T-cell (primary cell): ENCODE data around the gene MYH9. TPM values are rescaled to one million over a fixed set of nuclear protein-coding genes. Genes with fewer than 3 reads are reported as not detected.
"Not testable (repeated sequence)": the region's sequence is repeated elsewhere in the genome, so short reads cannot be mapped to it uniquely, and the experiment has no call there.

Experiments
- ATAC-seq, 4 experiments: fragments of 200-7000 bp in 3 of 4; fragments of 150-1000 bp in 1 of 4; cut with Tn5 transposase; replicated peaks in 1 of 4; 1 replicate in 3 of 4; 2 replicates in 1 of 4; pipeline ENCODE4 v1.10.0; 2021; ENCODE audit warnings: moderate library complexity in 3 of 4, mild to moderate bottlenecking in 2 of 4, moderate number of reproducible peaks in 1 of 4
- CTCF ChIA-PET, 2 donors: fragments of 300-600 bp; sonication (Branson Sonifier 250); formaldehyde crosslinking; loops; one replicate each; lab custom pipeline; 2022; ENCODE audit warnings: antibody characterized with exemption in 2 of 2; lab: Charles Lee
- POLR2A ChIA-PET, 2 donors: fragments of 300-600 bp; sonication (Branson Sonifier 250); formaldehyde crosslinking; loops; one replicate each; lab custom pipeline; 2022; ENCODE audit warnings: antibody characterized with exemption in 2 of 2; lab: Charles Lee
- DNase-seq, 35 experiments: peaks; one replicate each; pipeline versions ENCODE4 v3.0.0 to v3.0.0-alpha.2; 2013 to 2023
- H3K27ac ChIP-seq: one replicate; pipeline ENCODE4 v1.5.1; 2013; ENCODE audit warnings: low read length
- H3K27me3 ChIP-seq, 2 experiments: replicated peaks in 1 of 2; 1 replicate in 1 of 2; 2 replicates in 1 of 2; pipeline versions ENCODE4 v1.6.1 to v1.7.0; 2013; ENCODE audit warnings: low read length in 1 of 2, mixed read lengths in 1 of 2; ENCODE audit not compliant: control insufficient read depth in 2 of 2, insufficient read depth in 2 of 2; ENCODE audit errors: extremely low read depth in 1 of 2
- H3K36me3 ChIP-seq, 2 donors: 1 replicate in 1 of 2; 2 replicates in 1 of 2; pipeline versions ENCODE4 v1.6.1 to v1.7.0; 2013; ENCODE audit warnings: low read length in 1 of 2; ENCODE audit not compliant: control insufficient read depth in 2 of 2, insufficient read depth in 1 of 2; ENCODE audit errors: extremely low read depth in 1 of 2
- H3K4me1 ChIP-seq, 2 experiments: 1 replicate in 1 of 2; 2 replicates in 1 of 2; pipeline versions ENCODE4 v1.6.1 to v1.7.0; 2013; ENCODE audit warnings: low read length in 2 of 2, mixed read lengths in 1 of 2; ENCODE audit not compliant: insufficient read depth in 2 of 2, control insufficient read depth in 1 of 2; ENCODE audit errors: extremely low read depth in 1 of 2
- H3K4me3 ChIP-seq, 2 donors: 1 replicate in 1 of 2; 2 replicates in 1 of 2; pipeline versions ENCODE4 v1.5.1 to v1.7.0; 2013; ENCODE audit warnings: mild to moderate bottlenecking in 2 of 2, low read length in 1 of 2, moderate library complexity in 1 of 2; ENCODE audit not compliant: control insufficient read depth in 1 of 2; ENCODE audit errors: extremely low read depth in 1 of 2
- H3K9me3 ChIP-seq: 2 replicates; pipeline ENCODE4 v1.7.0; 2013
- H3K27ac Mint-ChIP-seq, 2 donors: one replicate each; pipeline ENCODE4 v1.8.0; 2020 to 2021; ENCODE audit warnings: mild to moderate bottlenecking in 2 of 2, mixed read lengths in 2 of 2
- H3K27me3 Mint-ChIP-seq, 2 donors: one replicate each; pipeline ENCODE4 v1.8.0; 2021 to 2022; ENCODE audit warnings: mixed read lengths in 2 of 2
- H3K36me3 Mint-ChIP-seq: one replicate; pipeline ENCODE4 v1.8.0; 2021; ENCODE audit warnings: mixed read lengths
- H3K4me1 Mint-ChIP-seq, 3 donors: one replicate each; pipeline ENCODE4 v1.8.0; 2020 to 2022; ENCODE audit warnings: mixed read lengths in 3 of 3, mild to moderate bottlenecking in 1 of 3
- H3K4me3 Mint-ChIP-seq, 3 donors: one replicate each; pipeline ENCODE4 v1.8.0; 2020 to 2022; ENCODE audit warnings: mild to moderate bottlenecking in 3 of 3, mixed read lengths in 3 of 3, moderate library complexity in 3 of 3
- H3K9me3 Mint-ChIP-seq, 3 donors: one replicate each; pipeline ENCODE4 v1.8.0; 2020 to 2022; ENCODE audit warnings: mixed read lengths in 3 of 3
- WGBS: methylation state at CpG from one replicate; pipeline ENCODE4 v1.1.5; 2013; ENCODE audit warnings: missing lambda C conversion rate; ENCODE audit not compliant: insufficient coverage; 5-methylcytosine and 5-hydroxymethylcytosine counted together
- total RNA-seq, 35 experiments: library from RNA in 6 of 35; stranded (reverse) in 6 of 35; fragments of 120-200 nt in 1 of 35; gene quantifications; one replicate each; pipeline versions ENCODE4 v1.2.1 to v1.2.4 and lab custom pipeline; 2013 to 2026

MYH9 gene
- total RNA-seq, 5 donors from 2014 or later (not counting 1 experiment from before 2014, with no cell fraction given): 816 to 1,109 (median 896) TPM

GRCh38 chr22:36250292-36250960, 137.3 kb downstream of the MYH9 start:
- H3K4me1 Mint-ChIP-seq: peaks cover 27 to 36% (median 27%) of the 10 kb centered on the region in 3 donors
- H3K27me3 ChIP-seq, POLR2A ChIA-PET, H3K27me3 Mint-ChIP-seq, H3K27ac ChIP-seq, H3K36me3 Mint-ChIP-seq, H3K9me3 Mint-ChIP-seq, CTCF ChIA-PET, ATAC-seq, H3K27ac Mint-ChIP-seq, H3K9me3 ChIP-seq, H3K4me3 Mint-ChIP-seq, H3K4me3 ChIP-seq, H3K36me3 ChIP-seq: not testable (repeated sequence)
- H3K4me1 ChIP-seq: peaks cover 7 to 33% of the 10 kb centered on the region in 2 experiments
- 92% methylated on average over 11 of the region's 24 CpGs for WGBS
- DNase-seq: peak in 1 of 35 experiments; percentile 5

DNA sequence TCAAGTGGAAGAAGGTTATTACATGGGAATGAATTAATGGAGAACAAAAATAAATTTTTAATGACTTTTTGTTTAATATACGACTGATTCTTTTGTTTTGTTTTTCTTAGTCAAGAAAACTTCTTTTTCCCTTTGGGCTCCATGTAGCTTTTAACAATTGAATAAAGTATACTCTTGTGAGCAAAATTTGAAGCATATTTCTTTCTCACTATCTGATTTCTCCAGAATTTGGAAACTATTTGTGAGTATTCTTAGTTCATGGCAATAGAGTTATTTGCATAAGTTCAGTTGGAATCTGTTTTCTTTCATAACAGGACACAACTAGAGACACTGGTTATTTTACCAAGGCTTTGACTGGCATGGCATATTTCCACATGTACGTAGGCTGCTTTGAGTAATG, 138.6 kb downstream of the MYH9 start:
- Mint-ChIP-seq H3K4me1 (peaks cover 18 to 23% (median 19%) of the 10 kb centered on the region in 3 donors), H3K27me3 (no peaks in the 10 kb centered on the region), H3K36me3 (no peaks in the 10 kb centered on the region), H3K9me3 (no peaks in the 10 kb centered on the region), H3K4me3 (no peak overlapping the region), H3K27ac (no peak overlapping the region)
- DNase-seq (no peak), ATAC-seq (no peak)
- H3K27ac ChIP-seq: no peak overlapping the region
- no peak overlapping the region for H3K4me3 ChIP-seq
- H3K36me3 ChIP-seq: no peaks in the 10 kb centered on the region
- H3K27me3 ChIP-seq: no peaks in the 10 kb centered on the region
- H3K9me3 ChIP-seq: no peaks in the 10 kb centered on the region
- POLR2A ChIA-PET: no interaction called here
- peaks cover 7 to 20% of the 10 kb centered on the region in 2 experiments for H3K4me1 ChIP-seq
- CTCF ChIA-PET: no interaction called here
- no CpG with 5 or more reads among the region's 2 CpGs for WGBS

DNA sequence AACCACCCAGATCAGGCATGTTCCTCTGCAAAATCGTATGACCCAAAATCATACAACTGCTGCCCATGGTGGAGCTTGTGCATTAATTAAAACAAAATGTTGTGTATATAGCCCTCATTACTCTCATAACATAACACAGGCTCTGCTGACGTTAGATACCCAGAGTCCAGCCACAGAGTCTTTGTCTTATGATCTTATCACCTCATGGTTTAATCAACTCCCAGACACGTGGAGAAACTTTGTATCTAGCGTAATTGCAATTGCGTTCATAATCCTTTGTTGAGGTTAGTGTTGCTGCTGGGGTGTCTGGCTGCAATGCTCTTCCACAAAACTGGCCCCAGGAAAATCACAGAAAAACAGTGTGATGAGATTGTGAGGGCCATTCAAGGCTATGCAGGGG, 139.8 kb downstream of the MYH9 start:
- DNase-seq: no peak
- no peaks in the 10 kb centered on the region for H3K36me3 ChIP-seq
- H3K4me1 ChIP-seq: peaks cover 0 to 10% of the 10 kb centered on the region in 2 experiments
- H3K27ac Mint-ChIP-seq: no peak overlapping the region
- no peak overlapping the region for H3K27ac ChIP-seq
- no peaks in the 10 kb centered on the region for H3K36me3 Mint-ChIP-seq
- no CpG with 5 or more reads among the region's 5 CpGs for WGBS
- CTCF ChIA-PET: no interaction called here
- H3K27me3 Mint-ChIP-seq: no peaks in the 10 kb centered on the region
- peaks cover 6 to 11% (median 7%) of the 10 kb centered on the region in 3 donors for H3K4me1 Mint-ChIP-seq
- H3K9me3 ChIP-seq: no peaks in the 10 kb centered on the region
- no peak overlapping the region for H3K4me3 ChIP-seq
- no peaks in the 10 kb centered on the region for H3K27me3 ChIP-seq
- POLR2A ChIA-PET: no interaction called here
- ATAC-seq: no peak
- no peaks in the 10 kb centered on the region for H3K9me3 Mint-ChIP-seq
- H3K4me3 Mint-ChIP-seq: no peak overlapping the region

DNA sequence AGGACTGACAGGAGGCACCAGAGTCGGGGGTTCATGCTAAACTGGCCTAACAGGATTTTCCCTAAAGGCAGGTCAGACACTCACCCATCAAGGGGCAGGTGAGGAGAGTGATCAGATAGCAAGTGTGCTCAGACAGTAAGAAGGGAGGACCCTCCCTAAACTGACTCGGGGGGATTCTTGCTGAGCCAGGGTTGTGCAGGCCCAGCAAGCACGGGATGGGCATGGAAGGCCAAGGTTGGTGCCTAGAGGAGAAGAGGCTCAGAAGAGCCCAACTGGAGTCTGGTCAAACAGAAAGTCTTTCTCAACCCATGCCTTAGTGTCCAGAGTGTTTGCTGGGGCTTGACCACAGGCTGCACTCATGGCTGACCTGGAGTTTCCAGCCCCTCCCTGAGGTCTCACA, 141.0 kb downstream of the MYH9 start:
- peaks cover 0 to under 1% (median 0%) of the 10 kb centered on the region in 3 donors for H3K4me1 Mint-ChIP-seq
- Histone ChIP-seq H3K4me1 (no peaks in the 10 kb centered on the region), H3K9me3 (no peaks in the 10 kb centered on the region), H3K4me3 (no peak overlapping the region), H3K27me3 (no peaks in the 10 kb centered on the region), H3K27ac (no peak overlapping the region), H3K36me3 (no peaks in the 10 kb centered on the region)
- H3K36me3 Mint-ChIP-seq: no peaks in the 10 kb centered on the region
- no peak overlapping the region for H3K4me3 Mint-ChIP-seq
- ChIA-PET POLR2A (no interaction called here), CTCF (no interaction called here)
- WGBS: 89% methylated on average over 3 of the region's 3 CpGs
- no peak for ATAC-seq
- H3K9me3 Mint-ChIP-seq: peaks cover 0 to 5% (median 0%) of the 10 kb centered on the region in 3 donors
- no peaks in the 10 kb centered on the region for H3K27me3 Mint-ChIP-seq
- peak overlapping the region in 1 of 2 donors; percentile 32 for H3K27ac Mint-ChIP-seq
- DNase-seq: no peak

GRCh38 chr22:36245805-36246356, 141.9 kb downstream of the MYH9 start:
- no peaks in the 10 kb centered on the region for H3K27me3 Mint-ChIP-seq
- CTCF ChIA-PET: no interaction called here
- WGBS: no CpG with 5 or more reads among the region's 4 CpGs
- POLR2A ChIA-PET: no interaction called here
- no peaks in the 10 kb centered on the region for H3K36me3 ChIP-seq
- ATAC-seq: no peak
- H3K4me1 ChIP-seq: no peaks in the 10 kb centered on the region
- H3K4me3 Mint-ChIP-seq: no peak overlapping the region
- H3K36me3 Mint-ChIP-seq: no peaks in the 10 kb centered on the region
- no peaks in the 10 kb centered on the region for H3K9me3 ChIP-seq
- no peaks in the 10 kb centered on the region for H3K4me1 Mint-ChIP-seq
- no peak overlapping the region for H3K27ac Mint-ChIP-seq
- H3K27ac ChIP-seq: no peak overlapping the region
- H3K27me3 ChIP-seq: no peaks in the 10 kb centered on the region
- H3K9me3 Mint-ChIP-seq: peaks cover 0 to 5% (median 0%) of the 10 kb centered on the region in 3 donors
- no peak overlapping the region for H3K4me3 ChIP-seq
- DNase-seq: peak in 1 of 35 experiments; percentile 9

DNA sequence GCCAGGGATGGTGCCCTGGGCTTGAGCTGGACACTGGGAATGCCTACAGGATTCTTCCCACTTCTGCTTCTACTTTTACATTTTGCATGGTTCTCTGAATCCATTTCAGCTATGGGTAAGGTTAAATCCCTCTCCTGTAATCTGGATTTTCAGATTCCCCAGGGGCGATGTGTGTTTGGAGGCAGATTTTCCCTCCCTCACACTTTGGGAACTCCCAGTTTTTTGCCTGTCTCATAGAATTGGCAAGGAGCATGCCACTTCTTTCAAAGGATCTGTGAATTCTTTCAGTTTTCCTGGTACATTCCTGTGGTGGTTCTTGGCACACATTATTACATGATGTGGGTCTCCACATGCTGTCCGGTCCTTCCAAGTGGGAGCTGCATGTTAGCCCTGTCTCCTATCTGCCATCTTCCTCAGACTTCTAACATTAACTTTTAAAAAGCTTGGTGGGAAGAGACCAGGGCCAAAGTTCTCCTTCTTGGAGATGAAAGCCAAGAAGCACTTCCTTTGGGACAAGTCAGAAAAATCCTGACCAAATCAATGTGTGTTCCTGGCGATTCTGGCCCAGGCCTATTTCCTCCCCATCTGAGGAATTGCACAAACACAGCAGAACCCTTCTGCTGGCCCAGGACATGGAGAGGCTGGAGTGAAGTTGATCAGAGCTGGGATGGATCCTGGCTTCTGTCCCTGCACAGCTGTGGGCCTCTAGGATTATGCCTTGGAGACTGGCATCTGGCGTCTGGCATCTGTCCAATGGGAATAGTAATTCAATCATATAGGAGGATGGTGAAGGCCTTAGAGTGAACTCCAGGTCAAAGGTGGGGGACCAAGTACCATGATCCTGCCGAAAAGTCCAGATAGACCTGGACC, 143.0 kb downstream of the MYH9 start:
- CTCF ChIA-PET: no interaction called here

More for the DNA sequence above, 143.0 kb downstream of the MYH9 start:
- 76% methylated on average over 3 of the region's 5 CpGs for WGBS
- ATAC-seq: no peak
- DNase-seq: peak in 1 of 35 experiments; percentile 12
- Mint-ChIP-seq H3K27ac (no peak overlapping the region), H3K36me3 (no peaks in the 10 kb centered on the region), H3K27me3 (no peaks in the 10 kb centered on the region), H3K4me1 (peaks cover 6 to 7% (median 7%) of the 10 kb centered on the region in 3 donors), H3K9me3 (peaks cover 0 to 5% (median 0%) of the 10 kb centered on the region in 3 donors), H3K4me3 (peak overlapping the region in 1 of 3 donors; percentile 4)
- POLR2A ChIA-PET: no interaction called here
- H3K9me3 ChIP-seq: no peaks in the 10 kb centered on the region
- H3K4me3 ChIP-seq: no peak overlapping the region
- no peaks in the 10 kb centered on the region for H3K36me3 ChIP-seq
- peaks cover 0 to 5% of the 10 kb centered on the region in 2 experiments for H3K4me1 ChIP-seq
- H3K27ac ChIP-seq: no peak overlapping the region
- no peaks in the 10 kb centered on the region for H3K27me3 ChIP-seq
